HG03558 (cell line): ENCODE data around the gene FBLN1.
"Not testable (repeated sequence)": the region's sequence is repeated elsewhere in the genome, so short reads cannot be mapped to it uniquely, and the experiment has no call there.

Experiments used
- ATAC-seq: cut with Tn5 transposase; IDR thresholded peaks from one replicate; pipeline ENCODE4 v1.9.1; 2021; ENCODE audit warnings: moderate number of reproducible peaks; ENCODE audit not compliant: unreplicated experiment; ENCODE audit errors: extremely low read depth

Gene FBLN1, protein sequence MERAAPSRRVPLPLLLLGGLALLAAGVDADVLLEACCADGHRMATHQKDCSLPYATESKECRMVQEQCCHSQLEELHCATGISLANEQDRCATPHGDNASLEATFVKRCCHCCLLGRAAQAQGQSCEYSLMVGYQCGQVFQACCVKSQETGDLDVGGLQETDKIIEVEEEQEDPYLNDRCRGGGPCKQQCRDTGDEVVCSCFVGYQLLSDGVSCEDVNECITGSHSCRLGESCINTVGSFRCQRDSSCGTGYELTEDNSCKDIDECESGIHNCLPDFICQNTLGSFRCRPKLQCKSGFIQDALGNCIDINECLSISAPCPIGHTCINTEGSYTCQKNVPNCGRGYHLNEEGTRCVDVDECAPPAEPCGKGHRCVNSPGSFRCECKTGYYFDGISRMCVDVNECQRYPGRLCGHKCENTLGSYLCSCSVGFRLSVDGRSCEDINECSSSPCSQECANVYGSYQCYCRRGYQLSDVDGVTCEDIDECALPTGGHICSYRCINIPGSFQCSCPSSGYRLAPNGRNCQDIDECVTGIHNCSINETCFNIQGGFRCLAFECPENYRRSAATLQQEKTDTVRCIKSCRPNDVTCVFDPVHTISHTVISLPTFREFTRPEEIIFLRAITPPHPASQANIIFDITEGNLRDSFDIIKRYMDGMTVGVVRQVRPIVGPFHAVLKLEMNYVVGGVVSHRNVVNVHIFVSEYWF

DNA sequence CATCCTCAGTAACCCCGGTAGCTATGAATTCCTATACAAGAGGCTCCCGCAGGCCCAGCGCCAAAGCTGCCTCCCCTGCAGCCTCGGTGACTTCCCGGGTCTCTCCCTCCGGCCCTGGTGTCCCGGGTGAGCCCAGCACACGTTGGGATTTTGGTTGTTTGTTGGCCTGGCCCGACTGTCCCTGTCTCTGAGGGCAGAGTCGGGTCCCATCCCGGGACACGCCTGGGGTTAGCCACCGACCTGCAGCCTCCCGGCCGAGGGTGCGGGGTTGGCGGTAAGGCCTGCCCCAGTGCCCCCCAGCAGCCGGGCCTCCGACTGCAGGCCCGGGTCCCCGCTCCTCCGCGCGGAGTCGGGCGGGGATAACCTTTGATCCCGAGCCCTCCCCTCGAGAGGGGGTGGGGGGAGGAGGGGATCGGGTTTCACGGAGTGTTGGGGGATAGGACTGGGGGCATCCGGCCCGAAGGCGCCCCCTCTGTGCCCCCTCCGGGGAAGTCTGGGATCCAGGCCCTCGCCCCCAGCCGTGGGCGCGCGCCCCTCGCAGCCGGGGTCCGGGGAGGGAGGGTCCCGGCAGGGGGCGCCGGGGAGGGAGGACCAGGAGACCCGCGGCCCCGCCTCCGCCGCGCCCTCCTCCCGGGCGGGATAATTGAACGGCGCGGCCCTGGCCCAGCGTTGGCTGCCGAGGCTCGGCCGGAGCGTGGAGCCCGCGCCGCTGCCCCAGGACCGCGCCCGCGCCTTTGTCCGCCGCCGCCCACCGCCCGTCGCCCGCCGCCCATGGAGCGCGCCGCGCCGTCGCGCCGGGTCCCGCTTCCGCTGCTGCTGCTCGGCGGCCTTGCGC lies at the start of gene FBLN1:
FBLN1 (plus strand) TSS at position 669 of the 835 bp plus-strand sequence; CDS start at position 772, 103 bp downstream.
- no peak for ATAC-seq

DNA sequence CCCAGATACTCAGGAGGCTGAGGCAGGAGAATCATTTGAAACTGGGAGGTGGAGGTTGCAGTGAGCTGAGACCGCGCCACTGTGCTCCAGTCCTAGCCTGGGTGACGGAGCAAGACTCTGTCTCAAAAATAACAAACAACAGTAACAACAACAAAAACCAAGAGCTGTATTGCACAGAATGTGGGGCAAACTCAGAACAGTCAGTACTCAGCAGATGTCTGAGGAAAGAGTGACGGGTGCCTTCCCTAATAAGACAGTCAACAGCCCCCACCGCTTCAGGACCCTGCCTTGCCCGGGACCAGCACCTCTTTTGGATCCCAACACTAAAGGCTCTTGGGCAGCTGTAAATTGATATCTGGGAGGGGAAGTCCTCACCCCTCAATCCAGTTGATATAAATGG lies 48.9 kb upstream of the FBLN1 start:
- no peak for ATAC-seq

DNA sequence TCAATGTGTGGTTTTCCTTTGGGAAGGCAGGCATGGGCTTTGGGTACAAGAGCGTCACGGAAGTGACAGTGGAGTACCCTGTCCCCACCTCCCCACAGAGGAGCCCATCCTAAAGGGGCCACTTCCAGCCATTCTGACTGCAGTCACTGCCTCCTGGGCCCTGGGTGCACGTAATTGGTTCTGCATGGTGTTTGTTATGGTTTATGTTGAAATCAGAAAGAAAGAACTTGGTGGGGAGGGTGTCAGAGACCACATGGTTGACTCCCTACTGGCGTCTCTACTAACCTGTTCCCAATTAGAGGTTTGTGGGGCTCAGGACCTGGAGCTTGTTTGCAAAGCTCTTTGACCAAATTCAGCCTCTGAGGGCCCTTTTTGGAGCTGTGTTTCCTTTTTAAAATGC lies 48.4 kb upstream of the FBLN1 start:
- no peak for ATAC-seq

DNA sequence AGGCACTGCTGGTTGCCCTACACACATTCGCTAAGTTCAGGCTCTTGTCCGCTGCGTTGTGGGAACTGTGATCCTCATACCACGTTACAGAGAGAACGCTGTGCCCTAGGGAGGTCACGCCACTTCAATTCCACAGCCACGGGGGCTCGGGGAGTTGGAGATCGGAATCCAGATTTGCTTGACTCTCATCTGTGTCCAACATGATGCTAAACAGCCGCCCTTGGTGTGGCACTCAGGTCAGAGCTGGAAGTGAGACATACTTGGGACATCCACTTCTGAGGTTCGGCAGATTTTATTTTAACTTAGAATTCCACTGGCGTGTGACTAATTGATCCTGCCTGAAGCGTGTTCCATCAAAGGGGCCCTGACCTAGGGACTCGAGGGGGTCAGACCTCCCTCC lies 47.5 kb upstream of the FBLN1 start:
- no peak for ATAC-seq

DNA sequence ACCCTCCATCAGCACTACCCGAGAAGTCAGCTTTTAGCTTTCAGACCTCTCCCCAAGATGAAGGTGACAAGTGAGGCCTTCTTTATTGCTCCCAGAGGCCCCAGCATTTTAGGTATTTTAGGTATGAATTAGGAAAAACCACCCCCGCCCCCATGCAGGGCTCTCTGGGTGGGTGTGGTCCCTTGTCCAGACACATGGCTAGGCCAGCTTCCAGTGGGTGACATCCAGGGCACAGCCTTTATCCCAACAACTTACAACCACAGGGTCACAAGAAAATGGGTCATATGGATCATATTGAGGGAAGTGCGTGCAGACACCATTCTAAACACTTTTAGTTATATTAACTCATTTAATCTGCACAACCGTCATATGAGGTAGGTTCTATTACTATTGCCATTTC lies 47.1 kb upstream of the FBLN1 start:
- ATAC-seq = no peak

DNA sequence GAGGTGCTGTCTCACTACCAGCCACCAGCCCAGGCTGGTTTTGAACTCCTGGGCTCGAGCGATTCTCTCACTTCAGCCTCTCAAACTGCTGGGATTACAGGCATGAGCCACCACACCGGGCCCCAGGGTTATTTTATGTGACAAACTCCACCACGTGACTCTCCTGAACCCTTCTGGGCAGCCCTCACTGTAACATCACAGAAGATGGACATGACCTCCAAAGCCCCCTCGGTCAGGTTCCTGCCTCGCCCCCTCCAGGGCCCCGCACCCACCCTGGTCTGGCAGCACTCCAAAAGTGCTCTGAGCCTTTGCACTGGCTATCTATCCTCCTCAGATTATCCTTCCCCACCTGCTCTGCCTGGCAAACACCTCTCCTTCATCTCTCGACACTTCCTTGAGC lies 45.9 kb upstream of the FBLN1 start:
- no peak for ATAC-seq

DNA sequence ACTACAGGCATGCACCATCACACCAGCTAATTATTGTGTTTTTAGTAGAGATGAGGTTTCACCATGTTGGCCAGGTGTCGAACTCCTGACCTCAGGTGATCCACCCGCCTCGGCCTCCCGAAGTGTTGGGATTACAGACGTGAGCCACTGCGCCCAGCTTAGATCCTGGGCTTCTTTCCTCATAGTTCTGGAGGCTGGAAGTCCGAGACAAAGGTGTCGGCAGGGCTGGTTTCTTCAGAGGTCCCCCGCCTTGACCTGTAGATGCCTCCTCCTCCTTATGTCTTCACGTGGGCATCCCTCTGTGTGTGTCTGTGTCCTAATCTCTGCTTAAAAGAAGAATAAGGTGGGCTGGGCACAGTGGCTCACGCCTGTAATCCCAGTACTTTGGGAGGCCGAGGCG lies 44.2 kb upstream of the FBLN1 start:
- no peak for ATAC-seq

DNA sequence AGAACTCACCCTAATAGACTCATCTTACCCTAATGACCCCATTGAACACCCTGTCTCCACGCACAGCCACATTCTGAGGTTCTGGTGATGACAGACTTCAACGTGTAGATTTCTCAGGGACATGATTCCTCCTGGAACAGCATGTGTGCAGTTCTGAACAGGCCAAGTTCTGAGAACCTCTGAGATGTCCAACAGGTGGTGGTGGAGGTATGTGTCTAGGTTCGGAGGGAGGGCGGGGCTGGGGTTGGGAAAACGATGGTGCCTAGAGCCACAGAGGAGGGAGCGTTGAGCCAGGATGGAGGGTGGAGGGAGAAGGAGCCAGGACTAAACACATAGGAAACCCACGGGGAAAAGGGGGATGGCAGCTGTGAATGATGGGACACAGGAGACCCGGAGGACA lies 43.4 kb upstream of the FBLN1 start:
- ATAC-seq = no peak

DNA sequence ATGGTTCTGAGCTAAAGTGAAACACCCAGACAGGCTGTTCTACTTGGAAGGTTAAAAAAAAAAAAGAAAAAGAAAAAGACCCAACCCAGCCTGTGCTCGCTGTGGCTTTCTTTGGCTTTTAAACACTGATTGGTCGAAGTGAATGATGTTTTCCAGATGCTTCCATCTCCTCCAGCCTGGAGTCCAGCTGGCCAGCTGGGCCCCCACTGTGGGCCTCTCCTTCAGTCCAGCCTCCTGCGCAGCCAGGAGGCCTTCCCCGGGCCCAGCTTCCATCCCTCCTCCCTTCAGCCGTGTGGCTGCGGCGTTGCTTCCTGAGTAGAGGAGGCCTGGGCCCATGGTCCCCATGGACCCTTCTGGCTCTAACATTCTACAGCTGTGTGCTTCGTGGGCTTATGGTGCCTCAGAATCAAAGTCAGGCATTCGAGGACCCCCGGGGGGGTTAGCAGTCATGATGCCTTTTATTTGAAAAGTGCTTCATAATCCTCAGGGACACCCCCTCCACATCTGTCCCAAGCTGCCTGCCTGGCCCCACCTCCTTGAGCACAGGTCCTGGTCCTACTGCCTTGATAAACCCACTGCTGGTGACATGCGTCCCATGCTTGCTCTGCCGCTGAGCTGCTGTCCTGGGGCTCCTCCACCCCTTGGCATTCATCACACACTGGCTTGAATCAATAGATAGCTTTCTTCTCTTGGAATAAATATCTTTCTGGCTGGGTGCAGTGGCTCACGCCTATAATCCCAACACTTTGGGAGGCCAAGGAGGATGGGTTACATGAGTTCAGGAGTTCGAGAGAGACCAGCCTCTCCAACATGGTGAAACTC lies 42.2 kb upstream of the FBLN1 start:
- ATAC-seq = no peak

DNA sequence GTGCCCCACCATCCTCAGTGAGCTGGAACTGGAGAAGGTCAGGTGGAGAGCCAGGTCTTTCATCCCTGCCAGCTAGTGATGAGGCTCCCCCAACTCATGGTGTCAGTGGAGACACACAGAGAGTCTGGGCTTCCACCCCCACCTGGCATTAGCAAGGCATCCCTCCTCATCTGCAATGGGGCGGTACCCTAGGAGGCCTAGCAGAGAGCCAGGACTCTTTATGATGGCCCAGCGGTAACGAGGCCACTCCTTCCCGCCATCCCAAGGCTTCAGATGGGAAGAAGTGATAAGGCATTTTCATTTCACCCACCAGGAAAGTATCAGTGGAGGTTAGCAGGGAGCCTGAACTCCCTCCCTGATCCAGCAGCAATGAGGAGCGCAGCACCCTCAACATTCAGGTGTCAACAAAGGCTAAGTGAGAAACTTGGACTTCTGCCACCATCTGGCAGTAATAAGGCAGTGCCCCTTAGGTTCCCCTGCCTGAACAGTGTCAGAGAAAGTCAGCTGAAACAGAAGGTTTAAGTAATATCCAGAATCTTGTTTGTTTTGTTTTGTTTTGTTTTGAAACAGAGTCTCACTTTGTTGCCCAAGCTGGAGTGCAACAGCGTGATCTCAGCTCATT lies 40.5 kb upstream of the FBLN1 start:
- ATAC-seq = no peak

DNA sequence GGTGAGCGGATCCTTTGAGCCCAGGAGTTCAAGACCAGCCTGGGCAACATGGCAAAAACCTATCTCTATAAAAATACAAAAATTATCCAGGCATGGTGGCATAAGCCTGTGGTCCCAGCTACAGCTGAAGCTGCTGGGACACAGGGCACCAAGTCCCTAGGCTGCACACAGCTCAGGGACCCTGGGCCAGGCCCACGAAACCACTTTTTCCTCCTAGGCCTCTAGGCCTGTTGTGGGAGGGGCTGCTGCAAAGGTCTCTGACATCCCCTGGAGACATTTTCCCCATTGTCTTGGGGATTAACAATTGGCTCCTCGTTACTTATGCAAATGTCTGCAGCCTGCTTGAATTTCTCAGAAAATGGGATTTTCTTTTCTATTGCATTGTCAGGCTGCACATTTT lies 39.0 kb upstream of the FBLN1 start:
- not testable (repeated sequence) for ATAC-seq

DNA sequence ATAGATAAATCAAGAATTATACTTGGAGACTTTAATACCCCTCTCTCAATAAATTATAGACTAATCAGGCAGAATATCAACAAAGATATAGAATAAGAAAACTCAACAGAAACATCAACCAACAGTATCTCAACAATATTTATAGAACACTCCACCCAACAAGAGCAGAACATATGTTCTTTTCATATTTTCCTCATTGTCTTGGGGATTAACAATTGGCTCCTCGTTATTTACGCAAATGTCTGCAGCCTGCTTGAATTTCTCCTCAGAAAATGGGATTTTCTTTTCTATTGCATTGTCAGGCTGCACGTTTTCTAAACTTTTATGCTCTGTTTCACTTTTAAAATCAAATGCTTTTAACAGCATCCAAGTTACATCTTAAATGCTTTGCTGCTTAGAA lies 37.0 kb upstream of the FBLN1 start:
- no peak for ATAC-seq

DNA sequence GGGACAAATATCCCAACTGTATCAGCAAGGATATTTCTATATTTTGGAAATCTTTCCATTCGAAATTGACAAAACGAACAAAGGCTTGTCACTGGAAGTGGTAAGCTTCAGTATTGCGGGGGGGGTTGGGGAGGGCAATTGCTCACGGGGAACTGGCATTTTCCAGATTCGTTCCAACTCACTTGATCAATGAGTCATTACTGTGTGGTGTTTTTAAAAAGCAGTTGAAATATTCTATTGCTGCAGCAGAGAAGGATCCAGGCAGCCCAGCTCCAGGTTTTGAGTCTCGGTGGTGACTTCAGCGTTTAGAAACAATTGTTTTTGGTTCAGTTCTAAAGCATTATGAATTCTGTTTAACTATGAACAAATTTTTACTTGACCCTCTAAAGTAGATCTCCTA lies 33.8 kb upstream of the FBLN1 start:
- ATAC-seq = no peak

DNA sequence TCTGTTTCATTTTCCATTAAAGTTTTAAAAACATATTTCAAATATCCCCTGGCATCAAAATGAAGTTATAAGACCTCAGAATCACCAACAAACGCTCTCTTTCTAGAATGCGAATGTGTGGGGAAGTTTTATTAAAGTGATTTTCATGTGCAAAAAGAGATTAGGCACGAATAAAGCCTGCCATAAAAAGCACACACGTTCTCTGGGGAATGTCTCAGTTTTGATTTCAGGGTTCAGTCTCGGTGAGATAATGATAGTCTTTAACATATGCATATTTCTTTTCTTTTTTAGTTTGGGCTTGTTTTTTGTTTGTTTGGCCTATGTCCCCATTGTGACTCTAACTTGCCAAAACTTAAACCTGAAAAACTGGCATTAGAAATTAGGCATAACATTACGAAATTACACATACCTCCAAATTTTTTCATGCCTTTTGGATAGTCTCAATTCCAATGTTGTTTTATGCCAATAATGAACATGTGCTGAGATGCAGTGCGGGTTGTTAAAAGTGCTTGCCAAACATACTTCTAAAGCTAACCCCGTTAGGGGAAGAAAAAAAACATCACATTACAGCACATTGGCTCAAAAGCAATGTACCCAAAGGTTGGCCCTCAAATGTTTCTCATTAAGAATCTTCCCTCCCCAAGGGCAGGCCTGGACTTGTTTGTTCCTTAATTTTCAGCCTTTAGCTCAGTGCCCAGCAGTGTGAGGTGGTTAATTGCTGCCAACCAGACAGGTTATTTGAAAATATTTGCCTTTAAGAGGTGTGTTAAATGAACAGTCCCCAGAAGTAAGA lies 33.2 kb upstream of the FBLN1 start:
- no peak for ATAC-seq

DNA sequence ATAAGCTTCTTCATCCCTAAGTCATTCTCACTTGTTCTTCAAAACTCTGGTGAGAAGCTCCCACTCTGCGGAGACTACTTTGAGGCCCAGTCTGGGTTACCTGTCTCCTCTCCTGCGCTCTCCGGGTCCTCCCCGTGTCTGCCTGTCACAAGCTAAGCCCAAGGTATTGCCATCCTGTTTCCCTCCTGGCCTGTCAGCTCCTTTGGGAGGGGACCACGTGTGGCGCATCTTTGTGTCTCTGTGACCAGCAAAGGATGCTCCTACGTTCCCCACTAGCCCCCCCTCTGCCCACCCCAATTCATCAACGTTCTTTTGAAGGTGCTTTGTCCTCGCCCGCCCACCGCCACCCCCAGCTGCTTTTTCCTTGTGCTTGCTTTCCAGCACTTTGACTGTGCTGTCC lies 31.8 kb upstream of the FBLN1 start:
- ATAC-seq = no peak

DNA sequence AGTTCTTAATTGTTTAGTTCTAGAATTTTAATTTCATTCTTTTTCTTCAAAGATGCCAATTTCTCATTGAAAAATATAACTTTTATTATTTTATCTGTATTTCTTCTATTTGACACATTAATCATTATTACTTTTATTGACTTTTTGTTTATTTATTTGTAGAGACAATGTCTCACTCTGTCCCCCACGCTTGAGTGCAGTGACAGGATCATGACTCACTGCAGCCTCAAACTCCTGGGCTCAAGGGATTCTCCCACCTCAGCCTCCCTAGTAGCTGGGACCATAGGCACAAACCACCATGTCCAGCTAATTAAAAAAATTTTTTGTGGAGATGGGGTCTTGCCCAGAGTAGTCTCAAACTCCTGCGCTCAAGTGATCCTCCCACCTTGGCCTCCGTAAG lies 30.3 kb upstream of the FBLN1 start:
- no peak for ATAC-seq

DNA sequence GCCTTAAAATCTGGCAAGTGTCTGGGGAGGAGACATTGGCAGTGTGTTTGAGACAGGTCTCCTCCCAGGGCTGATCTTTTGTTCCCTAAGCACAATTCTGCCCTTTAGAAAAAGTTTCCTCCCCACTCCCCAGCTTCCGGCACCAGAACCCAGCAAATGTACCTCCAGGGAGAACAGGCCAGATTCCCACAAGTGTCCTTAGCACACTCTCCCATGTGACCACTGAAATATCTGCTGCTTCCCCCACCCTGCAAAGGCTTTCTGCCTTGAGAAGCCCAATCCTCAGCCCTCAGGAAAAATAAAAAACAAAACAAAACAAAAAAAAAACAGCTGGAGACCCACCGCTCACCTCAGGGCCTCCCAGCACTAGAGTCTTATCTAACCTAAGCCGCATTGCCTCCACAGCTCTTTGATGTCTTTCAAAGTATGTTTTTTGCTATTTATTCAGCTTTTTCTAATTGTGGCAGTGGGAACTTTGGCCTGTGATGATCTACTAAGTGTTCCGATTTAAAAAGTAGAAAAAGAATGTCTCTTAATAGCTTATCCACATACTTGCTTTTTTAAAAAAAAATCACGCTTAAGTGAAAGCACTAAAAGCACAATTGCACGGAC lies 29.0 kb upstream of the FBLN1 start:
- no peak for ATAC-seq

DNA sequence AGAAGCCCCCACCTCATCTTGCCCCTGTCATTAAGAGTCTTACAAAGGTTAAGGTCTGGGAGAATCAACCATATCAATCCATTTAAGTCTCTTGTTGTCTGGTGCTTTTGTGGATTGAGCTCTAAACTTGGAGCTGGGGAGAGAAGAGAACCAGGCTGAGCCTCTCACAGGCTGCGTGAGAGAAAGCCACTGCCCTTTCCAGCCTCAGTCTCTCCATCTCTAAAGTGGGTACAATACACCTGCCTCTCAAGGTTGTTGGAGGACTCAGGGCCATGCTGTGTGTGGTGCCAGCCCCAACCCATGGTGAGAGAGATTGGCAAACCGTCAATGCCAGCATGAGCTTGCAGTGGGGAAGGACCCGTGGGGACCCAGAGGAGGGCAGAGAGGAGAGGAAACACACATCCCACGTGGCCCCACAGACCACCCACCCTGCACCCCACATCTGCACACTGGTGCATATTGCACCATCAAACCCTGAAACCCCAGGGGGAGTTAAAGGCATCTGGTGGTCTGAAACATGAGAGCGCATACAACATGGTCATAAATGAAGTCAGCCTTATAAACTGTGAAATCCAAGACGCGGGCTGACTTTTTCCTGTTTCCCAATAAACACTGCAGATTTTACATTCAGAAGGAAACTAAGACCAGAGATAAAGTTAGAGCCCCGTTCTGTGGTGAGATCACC lies 27.5 kb upstream of the FBLN1 start:
- no peak for ATAC-seq
